AG04449 (cell line): ENCODE results near the gene SEMA5B.
A peak's percentile ranks its signal among the peaks of the same experiment; 100 is the strongest.

Experiments
- CTCF ChIA-PET: fragments of 350-600 bp; formaldehyde crosslinking; extraction: SDS; loops from one replicate; lab custom pipeline; 2021; ENCODE audit warnings: antibody characterized with exemption; lab: Yijun Ruan, JAX
- POLR2A ChIA-PET: fragments of 400-600, 350-600 bp; formaldehyde crosslinking; extraction: SDS; loops from one replicate; lab custom pipeline; 2020; ENCODE audit warnings: antibody characterized with exemption, inconsistent platforms; lab: Yijun Ruan, JAX
- DNase-seq: peaks from one replicate; pipeline ENCODE4 v3.0.0-alpha.2; 2010; ENCODE audit warnings: low read depth, low spot score
- H3K4me3 ChIP-seq: 2 replicates; pipeline ENCODE4 v1.5.1; 2011; ENCODE audit warnings: low read depth, mild to moderate bottlenecking, control low read depth, low read length
- TF ChIP-seq, protein P1 (sequence below): IDR thresholded peaks from one replicate; pipeline ENCODE4 v1.5.1; 2011; ENCODE audit warnings: mild to moderate bottlenecking, moderate library complexity, low read length, control low read depth, inconsistent platforms; ENCODE audit not compliant: insufficient read depth; ENCODE audit errors: missing control alignments

Gene SEMA5B

DNA sequence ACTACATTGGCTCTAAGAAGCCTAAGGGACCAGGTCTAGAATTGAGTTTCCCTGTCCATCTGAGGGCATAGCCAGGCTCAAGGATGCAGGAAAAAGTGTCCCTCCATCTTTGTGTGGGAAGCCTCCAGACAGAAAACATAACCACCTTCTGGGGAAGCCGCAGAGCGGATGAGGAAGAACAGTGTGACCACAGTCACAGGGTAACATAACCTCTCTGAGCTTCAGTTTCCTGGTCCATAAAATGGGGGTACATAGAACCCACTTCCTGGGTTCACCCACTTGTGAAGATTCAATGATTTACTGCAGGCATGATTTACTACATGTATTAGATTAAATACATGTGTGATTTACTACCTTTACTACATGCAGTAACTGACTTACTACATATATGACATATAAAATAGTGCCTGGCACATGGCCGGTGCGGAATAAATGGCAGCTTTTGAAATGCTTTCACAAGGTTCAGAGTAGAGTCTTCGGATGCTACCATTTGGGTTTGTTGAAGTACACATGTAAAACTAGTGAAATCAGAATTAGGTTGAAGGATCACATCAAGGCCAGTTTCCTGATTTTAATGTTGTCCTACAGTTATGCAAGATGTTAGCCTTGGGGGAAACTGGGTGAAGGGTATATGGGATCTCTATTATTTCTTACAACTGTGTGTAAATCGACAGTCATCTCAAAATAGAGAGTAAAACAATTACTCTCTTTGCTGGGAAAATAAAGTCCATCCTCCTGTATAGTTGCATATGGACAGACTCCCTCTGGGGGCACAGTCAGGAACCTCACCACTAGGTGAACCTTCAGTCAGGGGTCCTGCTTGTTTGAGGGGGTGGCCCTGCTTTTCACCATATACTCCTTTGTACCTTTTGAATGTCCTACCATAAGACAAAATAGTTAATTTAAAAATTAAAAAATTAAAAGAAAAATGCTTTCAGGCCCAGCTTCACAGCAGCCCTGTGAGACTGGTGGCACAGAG, 86.0 kb downstream of the SEMA5B start:
- no peak for DNase-seq
- ChIA-PET POLR2A (no interaction called here), CTCF (interaction anchor here (0.9 to 6.3 kb wide), 20 partner anchors 7 to 1395 kb away, joined by 3 to 97 read pairs (median 5); partner anchors contain the start of genes PDIA5 and SEMA5B)
- no peak overlapping the region for H3K4me3 ChIP-seq
- TF ChIP-seq, protein P1, sequence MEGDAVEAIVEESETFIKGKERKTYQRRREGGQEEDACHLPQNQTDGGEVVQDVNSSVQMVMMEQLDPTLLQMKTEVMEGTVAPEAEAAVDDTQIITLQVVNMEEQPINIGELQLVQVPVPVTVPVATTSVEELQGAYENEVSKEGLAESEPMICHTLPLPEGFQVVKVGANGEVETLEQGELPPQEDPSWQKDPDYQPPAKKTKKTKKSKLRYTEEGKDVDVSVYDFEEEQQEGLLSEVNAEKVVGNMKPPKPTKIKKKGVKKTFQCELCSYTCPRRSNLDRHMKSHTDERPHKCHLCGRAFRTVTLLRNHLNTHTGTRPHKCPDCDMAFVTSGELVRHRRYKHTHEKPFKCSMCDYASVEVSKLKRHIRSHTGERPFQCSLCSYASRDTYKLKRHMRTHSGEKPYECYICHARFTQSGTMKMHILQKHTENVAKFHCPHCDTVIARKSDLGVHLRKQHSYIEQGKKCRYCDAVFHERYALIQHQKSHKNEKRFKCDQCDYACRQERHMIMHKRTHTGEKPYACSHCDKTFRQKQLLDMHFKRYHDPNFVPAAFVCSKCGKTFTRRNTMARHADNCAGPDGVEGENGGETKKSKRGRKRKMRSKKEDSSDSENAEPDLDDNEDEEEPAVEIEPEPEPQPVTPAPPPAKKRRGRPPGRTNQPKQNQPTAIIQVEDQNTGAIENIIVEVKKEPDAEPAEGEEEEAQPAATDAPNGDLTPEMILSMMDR: peak; percentile 39

DNA sequence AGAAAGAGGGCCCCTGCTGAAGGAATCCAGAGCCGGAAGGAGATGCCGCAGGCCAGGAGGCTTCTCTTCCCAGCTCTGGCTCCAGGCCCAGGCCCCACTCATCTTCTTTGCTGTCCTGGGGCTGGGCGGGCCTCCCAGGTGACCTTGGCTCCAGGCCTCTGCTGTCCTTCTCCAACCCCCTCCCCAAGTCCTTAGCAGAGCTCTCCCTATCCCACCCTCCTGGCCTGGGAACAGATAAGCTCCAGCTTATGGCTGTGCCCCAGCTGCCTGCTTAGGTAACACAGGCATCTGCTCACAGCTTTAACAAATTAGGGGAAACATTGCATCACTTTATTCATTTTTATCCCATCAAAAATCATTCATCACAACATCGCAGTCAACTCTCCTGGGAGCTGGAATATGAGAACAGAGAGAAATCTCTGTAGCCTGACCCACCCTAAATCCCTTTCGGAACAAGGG, 86.9 kb downstream of the SEMA5B start:
- TF ChIP-seq, protein P1: no peak
- ChIA-PET POLR2A (no interaction called here), CTCF (interaction anchor here (1.7 to 6.3 kb wide), 5 partner anchors 13 to 316 kb away, joined by 4 to 97 read pairs (median 27); partner anchors contain the start of gene SEMA5B)
- H3K4me3 ChIP-seq: no peak overlapping the region
- no peak for DNase-seq

DNA sequence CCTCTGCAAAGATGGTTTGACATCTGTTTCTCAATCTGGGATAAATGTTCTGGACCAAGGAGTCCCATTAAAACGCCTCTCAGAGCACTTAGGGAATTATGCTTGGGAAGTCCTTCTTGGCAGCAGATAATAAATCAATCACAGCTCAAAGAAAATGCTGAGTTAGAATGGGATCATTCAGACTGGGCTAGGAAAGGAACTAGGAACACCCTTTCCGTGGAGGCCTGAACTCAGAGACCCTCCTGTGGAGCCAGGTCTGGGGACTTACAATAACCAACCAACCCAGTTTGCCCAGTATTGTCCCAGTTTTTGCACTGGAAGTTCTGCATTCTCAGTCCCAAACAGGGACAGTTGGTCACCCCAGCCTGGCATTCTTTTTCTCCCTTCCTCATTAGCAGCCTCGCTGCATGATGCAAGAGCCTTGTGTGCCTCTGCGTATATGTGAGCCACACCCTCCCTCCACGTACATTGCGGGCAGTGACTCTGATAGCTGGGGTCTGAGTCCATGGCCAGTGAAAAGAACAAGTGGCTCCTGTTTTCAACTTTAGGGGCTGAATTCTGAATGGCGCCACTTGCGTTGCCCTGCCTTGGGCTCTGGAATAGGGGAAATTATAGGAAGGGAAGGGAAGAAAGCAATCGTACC, 88.7 kb downstream of the SEMA5B start:
- DNase-seq: no peak
- POLR2A ChIA-PET: no interaction called here
- CTCF ChIA-PET: interaction anchor here (6.3 kb wide), 1 partner anchor 90 kb away, joined by 97 read pairs; the partner anchor contains the start of gene SEMA5B
- TF ChIP-seq, protein P1: no peak
- H3K4me3 ChIP-seq: no peak overlapping the region

DNA sequence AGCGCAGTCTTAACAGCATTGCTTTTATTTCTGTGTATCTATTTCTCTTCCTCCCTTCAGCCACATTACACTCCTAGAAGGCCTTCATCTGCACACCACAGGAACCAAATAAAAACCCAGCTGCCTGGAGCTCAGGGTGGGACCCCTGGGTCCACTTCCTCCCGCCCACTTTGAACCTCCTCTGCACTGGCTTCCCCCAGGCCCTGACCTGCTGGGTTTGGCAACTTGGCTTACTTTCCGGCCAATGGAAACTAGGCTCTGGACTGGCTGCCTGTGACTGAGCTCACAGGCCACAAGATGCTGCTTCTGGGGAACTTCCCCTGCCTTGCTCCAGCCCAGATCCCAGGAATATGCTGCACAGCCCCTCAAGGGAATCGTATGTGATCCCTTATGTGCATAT, 89.8 kb downstream of the SEMA5B start:
- H3K4me3 ChIP-seq: no peak overlapping the region
- CTCF ChIA-PET: interaction anchor here (1.2 kb wide), 1 partner anchor 11 kb away, joined by 3 read pairs; no protein-coding TSS in a partner anchor
- no peak for DNase-seq
- POLR2A ChIA-PET: no interaction called here
- TF ChIP-seq, protein P1: no peak

DNA sequence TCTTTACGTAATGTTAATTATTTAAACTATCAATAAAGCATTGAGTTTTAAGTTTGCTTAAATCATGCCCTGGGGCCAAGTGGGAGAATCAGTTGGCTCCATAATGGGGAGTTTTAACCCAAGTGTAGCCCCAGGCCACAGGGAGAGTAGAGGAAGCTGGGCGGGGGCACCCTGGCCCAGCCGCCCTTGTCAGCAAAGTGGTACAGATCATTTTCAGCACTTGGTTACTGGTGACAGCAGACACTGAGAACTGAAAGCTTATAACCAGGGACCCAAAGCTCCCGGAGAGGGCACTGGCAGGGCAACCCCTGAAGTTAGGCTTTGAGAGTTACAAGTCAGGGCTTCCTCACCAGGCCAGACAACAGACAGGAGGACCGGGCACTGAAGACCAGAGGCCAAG, 90.6 kb downstream of the SEMA5B start:
- DNase-seq: no peak
- no peak overlapping the region for H3K4me3 ChIP-seq
- CTCF ChIA-PET: interaction anchor here (1.2 kb wide), 2 partner anchors 10 to 18 kb away, joined by 3 read pairs; no protein-coding TSS in a partner anchor
- POLR2A ChIA-PET: no interaction called here
- TF ChIP-seq, protein P1: no peak
